ENCODE data around the gene SLC5A10. TPM values are rescaled to one million over a fixed set of nuclear protein-coding genes. Genes with fewer than 3 reads are reported as not detected.

SLC5A10 gene
- total RNA-seq, 1 donor from 2014 or later = not detected

Other genes with a start within 250 kb of the SLC5A10 start
- not detected in 2 replicates for gene FBXW10, start 208.1 kb upstream of the SLC5A10 start, total RNA-seq
- gene TVP23B, start 171.0 kb upstream of the SLC5A10 start, total RNA-seq = 28.6 and 34.6 TPM in 2 replicates
- 20.5 and 30.2 TPM in 2 replicates for gene PRPSAP2, start 94.0 kb upstream of the SLC5A10 start, total RNA-seq
- 19.3 and 24.7 TPM in 2 replicates for gene FAM83G, start 52.6 kb downstream of the SLC5A10 start, total RNA-seq
- gene GRAP, start 94.8 kb downstream of the SLC5A10 start, total RNA-seq = 0.29 TPM in 1 of 2 replicates, not detected in the other
- not detected in 2 replicates for gene GRAPL, start 175.4 kb downstream of the SLC5A10 start, total RNA-seq